Measurements from ENCODE around the gene RFXANK.
"Not testable (repeated sequence)": the region's sequence is repeated elsewhere in the genome, so short reads cannot be mapped to it uniquely, and the experiment has no call there.

RFXANK gene

DNA sequence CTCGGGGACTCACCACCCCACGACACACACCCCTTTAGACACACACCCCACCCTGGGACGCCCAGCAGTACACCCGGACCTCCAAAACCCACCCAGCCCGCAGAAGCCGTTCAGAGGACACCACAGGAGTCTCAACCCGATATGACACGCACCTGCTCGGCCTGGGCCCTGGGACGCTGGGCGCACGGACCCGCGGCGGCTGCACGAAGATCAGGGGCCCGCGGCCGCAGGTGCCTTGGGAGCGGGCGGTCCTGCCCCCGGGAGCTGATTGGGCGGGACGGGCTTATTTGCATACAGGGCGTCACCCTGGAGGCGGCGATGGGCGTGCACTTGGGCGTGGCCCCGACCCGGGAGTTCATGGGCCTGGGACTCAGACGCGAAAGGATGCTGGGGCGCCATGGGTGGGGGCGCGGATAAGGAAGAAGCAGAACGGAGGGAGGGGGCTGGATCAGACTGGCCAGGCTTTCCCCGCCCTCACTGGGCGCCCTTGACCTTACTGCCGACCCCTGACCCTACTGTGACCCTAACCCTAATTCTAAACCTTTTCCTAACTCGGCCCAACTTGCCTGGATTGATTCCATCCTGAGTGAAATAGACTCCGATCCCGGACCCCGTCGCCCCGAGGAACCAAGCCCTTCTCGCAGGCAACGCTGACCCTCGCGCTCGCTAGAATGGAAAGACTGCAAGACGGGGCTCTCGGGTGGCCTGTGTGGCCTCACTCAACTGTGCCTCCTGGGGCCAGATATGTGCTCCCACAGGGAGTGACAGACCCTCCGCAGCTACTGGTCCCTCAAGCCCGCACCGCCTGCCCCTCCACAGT lies 21.8 kb upstream of the RFXANK start, which contains the start of gene MEF2B:
MEF2B (minus strand) TSS at position 211 of the 820 bp plus-strand sequence. CDS start 19,528 bp downstream, outside the sequence.
- DNase-seq, result peak; percentile 66

- DNase-seq, result no peak
Observed at GRCh38 chr19:19170873-19171672, 21.0 kb upstream of the RFXANK start.

- DNase-seq, result no peak
Observed at GRCh38 chr19:19171821-19172532, 20.1 kb upstream of the RFXANK start.

- not testable (repeated sequence) for DNase-seq
Observed at GRCh38 chr19:19173243-19173642, 18.8 kb upstream of the RFXANK start.

DNA sequence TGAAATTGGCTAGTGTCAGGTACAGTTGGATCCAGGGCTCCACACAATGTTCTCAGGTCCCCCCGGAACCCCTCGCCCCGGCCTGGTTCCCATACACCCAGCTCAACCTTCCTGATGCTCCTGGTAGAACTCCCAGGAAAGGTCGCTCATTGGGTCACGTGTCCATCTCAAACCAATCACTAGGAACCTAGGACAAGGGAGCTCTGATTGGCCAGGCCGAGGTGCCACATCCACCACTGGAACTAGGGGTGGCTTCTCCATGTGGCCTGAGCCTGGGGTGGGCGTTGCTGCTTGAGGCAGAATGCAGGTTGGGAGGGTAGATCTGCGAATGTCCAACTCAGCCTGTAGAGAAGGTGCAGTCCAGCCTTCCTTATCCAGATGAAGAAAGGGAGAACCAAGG lies 15.1 kb upstream of the RFXANK start:
- no peak for DNase-seq

GRCh38 chr19:19179548-19180441 lies 12.3 kb upstream of the RFXANK start:
- DNase-seq, result no peak

- no peak for DNase-seq
Observed at GRCh38 chr19:19181488-19181998, 10.5 kb upstream of the RFXANK start.

DNA sequence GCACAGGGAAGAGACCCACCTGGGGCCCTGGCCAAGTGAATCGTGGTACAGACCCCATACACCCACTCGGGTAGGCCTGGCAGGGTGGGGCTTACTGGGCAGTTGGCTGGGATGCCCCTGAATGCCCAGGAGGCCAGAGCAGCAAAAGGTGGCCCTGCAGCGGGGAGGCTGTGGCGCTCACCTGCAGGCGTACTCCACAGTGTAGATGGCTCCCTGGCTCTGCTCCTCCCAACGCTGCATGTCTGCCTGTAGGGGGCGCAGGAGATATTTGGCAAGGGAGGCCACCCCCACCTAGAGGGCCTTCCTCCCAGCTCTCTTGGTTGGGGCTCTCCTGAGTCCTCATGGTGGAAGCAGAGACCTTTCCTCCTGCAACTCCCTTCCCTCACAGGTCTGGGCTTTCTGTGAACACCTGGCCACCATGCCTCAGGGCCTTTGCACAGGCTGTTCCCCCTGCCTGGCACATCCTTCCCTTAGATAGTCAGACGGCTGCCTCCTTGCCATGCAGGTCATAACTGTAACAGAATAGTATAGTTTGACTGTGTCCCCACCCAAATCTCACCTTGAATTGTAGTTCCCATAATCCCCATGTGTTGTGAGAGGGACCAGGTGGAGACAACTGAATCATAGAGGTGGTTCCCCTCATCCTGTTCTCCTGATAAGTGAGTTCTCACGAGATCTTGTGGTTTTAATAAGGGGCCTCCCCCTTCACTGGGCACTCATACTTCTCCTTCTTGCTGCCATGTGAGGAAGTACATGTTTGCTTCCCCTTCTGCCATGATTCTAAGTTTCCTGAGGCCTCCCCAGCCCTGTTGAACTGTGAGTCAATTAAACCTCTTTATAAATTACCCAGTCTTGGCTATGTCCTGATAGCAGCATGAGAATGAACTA lies 6.0 kb upstream of the RFXANK start:
- DNase-seq, result peak; percentile 38

- DNase-seq, result no peak
Observed at GRCh38 chr19:19186742-19187141, 5.3 kb upstream of the RFXANK start.

DNA sequence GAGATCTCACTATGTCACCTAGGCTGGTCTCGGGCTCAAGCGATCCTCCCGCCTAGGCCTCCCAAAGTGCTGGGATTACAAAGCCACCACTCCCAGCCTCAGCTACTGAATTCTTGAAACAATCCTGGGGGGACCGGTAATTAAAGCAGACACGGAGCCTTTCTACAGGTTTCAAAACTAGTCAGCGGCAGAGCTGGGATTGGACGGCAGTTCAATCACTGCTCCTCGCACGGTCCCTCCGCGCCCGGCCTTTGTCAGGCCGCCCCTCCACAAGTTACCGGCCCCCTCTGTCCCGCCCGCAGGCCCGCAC lies 335 bp upstream of the RFXANK start:
- no peak for DNase-seq

GRCh38 chr19:19192910-19193423 lies 909 bp downstream of the RFXANK start:
- DNase-seq, result no peak

DNA sequence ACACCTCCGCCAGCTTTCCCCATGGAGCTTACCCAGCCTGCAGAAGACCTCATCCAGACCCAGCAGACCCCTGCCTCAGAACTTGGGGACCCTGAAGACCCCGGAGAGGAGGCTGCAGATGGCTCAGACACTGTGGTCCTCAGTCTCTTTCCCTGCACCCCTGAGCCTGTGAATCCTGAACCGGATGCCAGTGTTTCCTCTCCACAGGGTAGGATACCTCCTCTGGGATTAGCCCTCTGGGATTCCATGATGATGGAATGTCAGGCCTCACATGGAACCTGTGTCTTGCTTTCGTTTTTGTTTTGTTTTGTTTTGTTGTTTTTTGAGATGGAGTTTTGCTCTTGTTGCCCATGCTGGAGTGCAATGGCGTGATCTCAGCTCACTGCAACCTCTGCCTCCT lies 1.9 kb downstream of the RFXANK start:
- no peak for DNase-seq

DNA sequence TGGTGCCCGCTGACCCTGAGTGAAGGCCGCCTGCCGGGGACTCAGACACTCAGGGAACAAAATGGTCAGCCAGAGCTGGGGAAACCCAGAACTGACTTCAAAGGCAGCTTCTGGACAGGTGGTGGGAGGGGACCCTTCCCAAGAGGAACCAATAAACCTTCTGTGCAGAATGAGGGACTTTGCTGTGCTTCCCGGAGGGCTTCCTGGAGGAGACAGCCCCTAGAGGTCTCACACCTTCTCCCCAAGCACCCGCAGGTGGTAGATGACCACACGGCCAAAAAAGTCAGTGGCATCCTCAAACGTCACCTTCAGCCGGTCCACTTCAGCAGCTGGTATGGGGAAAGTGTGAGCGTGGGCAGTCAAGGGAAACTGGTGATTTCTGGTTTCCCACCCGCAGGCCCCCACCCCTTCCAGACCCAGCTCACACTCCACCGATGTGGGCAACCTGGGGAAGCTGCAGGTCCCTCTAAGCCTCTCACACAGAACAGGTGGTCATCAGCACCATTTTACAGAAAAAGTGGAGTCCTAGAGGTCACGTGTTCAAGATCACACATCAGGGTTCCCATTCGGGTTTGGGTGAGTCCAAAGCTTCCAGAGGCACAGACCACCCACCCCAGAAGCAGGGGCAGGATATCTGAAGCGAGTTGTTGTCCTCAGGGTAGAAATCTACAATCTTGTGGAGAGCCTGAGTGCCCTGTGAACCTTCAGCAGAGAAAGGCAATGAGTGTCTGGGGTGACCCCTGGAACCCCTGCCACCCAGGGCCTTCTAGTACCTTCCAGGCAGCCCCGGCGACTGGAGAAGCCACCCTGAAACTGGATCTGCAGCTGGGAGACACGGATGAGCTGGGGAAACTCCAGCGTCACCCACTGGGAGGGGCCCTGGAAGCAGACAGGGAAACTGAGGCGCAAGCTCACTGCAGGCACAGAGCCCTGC lies 9.9 kb downstream of the RFXANK start:
- no peak for DNase-seq

GRCh38 chr19:19202707-19203011 lies 10.6 kb downstream of the RFXANK start:
- DNase-seq, result no peak

DNA sequence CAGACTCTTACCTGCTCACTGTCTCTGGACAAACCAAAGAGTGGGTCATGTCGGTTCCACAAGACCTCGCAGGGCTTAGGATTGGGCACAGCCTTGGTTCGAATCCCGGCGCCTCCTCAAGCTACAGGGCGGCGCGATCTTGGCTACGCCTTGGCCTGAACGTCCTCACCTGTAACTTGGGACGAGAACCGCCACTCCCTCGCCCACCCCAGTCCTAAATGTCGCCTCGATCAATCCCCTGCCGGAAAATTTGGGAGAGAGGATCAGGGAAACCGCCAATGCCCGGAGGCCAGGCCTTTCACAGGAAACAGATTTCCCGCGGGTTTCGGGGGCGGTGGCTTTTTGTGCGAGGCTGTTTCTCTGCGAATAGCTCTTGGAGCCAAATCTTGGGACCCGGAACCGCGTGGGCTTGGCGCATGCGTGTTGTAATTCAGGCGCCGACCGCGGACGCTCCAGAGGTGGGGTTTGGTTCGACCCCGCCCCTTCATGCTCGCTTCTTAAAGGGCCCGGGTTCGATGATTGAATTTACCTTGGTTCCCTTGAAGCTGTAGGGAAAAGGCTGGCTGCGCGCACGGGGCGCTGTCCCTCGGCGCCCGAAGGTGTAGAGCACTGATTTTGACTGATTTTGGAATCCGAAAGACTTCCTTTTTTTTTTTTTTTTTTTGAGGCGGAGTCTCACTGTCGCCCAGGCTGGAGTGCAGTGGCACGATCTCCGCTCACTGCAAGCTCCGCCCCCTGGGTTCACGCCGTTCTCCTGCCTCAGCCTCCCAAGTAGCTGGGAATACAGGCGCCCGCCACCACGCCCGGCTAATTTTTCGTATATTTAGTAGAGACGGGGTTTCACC lies 11.2 kb downstream of the RFXANK start, which contains the start of gene NR2C2AP:
NR2C2AP (minus strand) TSS at position 403 of the 845 bp plus-strand sequence; CDS start at position 49, 354 bp downstream.
- DNase-seq, result peak; percentile 87

- DNase-seq, result no peak
Observed at GRCh38 chr19:19204181-19204580, 12.1 kb downstream of the RFXANK start.

DNA sequence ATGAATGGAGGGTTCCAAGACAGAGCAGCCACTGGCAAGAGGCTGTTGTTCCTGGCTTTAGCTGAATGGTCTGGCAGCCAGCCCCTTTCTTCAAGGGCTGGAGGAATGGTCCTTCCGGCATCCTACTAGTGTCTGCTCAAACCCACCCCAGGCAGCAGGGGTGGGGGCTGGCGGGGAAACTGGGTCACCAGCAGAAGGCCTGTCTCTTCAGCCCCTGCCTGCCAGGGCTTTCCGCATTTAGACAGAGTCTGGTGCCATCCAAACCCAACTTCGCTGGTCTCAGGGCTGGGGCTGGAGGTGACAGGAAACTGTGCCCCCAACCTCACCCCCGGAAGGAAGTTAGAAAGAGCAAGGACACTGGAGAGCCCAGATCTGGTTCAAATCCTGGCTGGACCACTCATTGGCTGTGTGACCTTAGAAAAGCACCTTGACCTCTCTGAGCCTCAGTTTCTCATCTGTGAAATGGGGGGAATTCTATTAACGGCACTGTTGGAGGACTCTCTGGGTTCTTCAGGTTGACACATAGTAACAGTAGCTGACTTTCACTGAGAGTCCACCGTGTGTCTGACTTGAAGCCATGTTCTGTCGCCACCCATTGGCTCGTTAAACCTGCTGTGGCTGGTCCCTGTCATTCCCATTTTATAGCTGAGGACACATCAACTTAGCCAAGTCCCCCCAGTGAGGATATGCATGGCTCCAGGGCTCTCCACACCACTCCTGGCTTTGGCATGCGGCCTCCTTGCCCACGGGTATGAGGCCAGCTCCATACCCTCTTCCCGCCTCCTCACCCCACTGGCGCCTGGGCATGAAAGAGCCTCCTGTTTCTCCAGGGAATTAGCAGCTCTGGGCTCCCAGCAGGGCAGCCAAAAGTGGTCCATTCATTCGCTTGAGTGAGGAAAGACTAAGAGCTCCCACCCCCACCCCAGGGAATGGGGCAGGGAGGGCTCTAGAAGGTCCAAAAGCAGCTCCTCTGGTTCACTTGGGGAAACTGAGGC lies 13.7 kb downstream of the RFXANK start:
- DNase-seq, result no peak

- DNase-seq, result no peak
Observed at GRCh38 chr19:19206938-19207337, 14.9 kb downstream of the RFXANK start.
